HCT116 (cell line): Measurements from ENCODE around the gene KLRF2. TPM values are rescaled to one million over a fixed set of nuclear protein-coding genes. Genes with fewer than 3 reads are reported as not detected.

ENCODE experiments used
- ATAC-seq: fragments of 200-7000 bp; cut with Tn5 transposase; 2 replicates; pipeline ENCODE4 v1.9.1; 2020; ENCODE audit warnings: mild to moderate bottlenecking, moderate library complexity
- BruUV-seq: library from RNA; stranded (reverse); fragments of 400-500 nt; replicated peaks from 2 replicates; lab custom pipeline; 2021; lab: Mats Ljungman, UMichigan
- CTCF ChIA-PET: fragments of 300-600 bp; sonication (Branson Sonifier 250); formaldehyde crosslinking; loops from one replicate; lab custom pipeline; 2021; ENCODE audit warnings: antibody characterized with exemption; lab: Charles Lee
- POLR2A ChIA-PET: fragments of 300-600, 350-600 bp; sonication (Branson Sonifier 250); formaldehyde crosslinking; loops from one replicate; lab custom pipeline; 2021; ENCODE audit warnings: antibody characterized with exemption; lab: Charles Lee
- RAD21 ChIA-PET, 2 experiments: fragments of 300-600 bp; sonication (Branson Sonifier 250); formaldehyde crosslinking; loops; one replicate each; lab custom pipeline; 2023; ENCODE audit warnings: low total read pairs in 2 of 2; ENCODE audit not compliant: uncharacterized antibody in 2 of 2, unreplicated experiment in 2 of 2, low non-redundant PET in 1 of 2; lab: Charles Lee
- DNase-seq: peaks from one replicate; pipeline ENCODE4 v3.0.0-alpha.2; 2010; ENCODE audit warnings: low read depth, low spot score
- H2AFZ ChIP-seq: fragments of 200-600 bp; shearing (Covaris generic), sonication (generic); 2 replicates; pipeline ENCODE4 v1.6.1; 2017; ENCODE audit warnings: low read depth, mixed run types, mixed read lengths, antibody characterized with exemption, low read length; ENCODE audit not compliant: poor library complexity, severe bottlenecking
- H3K27ac ChIP-seq: 2 replicates; pipeline ENCODE4 v1.5.1; 2012; ENCODE audit warnings: low read depth, low read length
- H3K27me3 ChIP-seq: fragments of 200-600 bp; sonication (generic); 2 replicates; pipeline ENCODE4 v1.6.1; 2016; ENCODE audit warnings: mixed run types, low read length, mixed read lengths; ENCODE audit not compliant: insufficient read depth
- H3K36me3 ChIP-seq, 2 experiments: fragments of 200-500 bp in 1 of 2; fragments of 200-600 bp in 1 of 2; sonication (Bioruptor generic) in 1 of 2; sonication (generic) in 1 of 2; 2 replicates each; pipeline versions ENCODE4 v1.5.1 to v1.6.1; 2014 to 2016; ENCODE audit warnings: low read length in 2 of 2, inconsistent platforms in 1 of 2, mixed read lengths in 1 of 2, mixed run types in 1 of 2; ENCODE audit not compliant: insufficient read depth in 2 of 2, control insufficient read depth in 1 of 2
- H3K4me1 ChIP-seq, 2 experiments: fragments of 200-600 bp in 1 of 2; sonication (generic) in 1 of 2; 2 replicates each; pipeline versions ENCODE4 v1.5.1 to v1.6.1; 2012 to 2017; ENCODE audit warnings: low read length in 2 of 2, inconsistent platforms in 1 of 2, mild to moderate bottlenecking in 1 of 2, mixed read lengths in 1 of 2, mixed run types in 1 of 2, moderate library complexity in 1 of 2; ENCODE audit not compliant: insufficient read depth in 2 of 2, control insufficient read depth in 1 of 2
- H3K4me2 ChIP-seq: fragments of 200-600 bp; sonication (generic); 2 replicates; pipeline ENCODE4 v1.6.1; 2017; ENCODE audit warnings: mixed run types, low read length, mixed read lengths
- H3K4me3 ChIP-seq, 2 experiments: fragments of 200-600 bp in 1 of 2; sonication (generic) in 1 of 2; replicated peaks in 1 of 2; 2 replicates each; pipeline ENCODE4 v1.5.1; 2011 to 2016; ENCODE audit warnings: low read length in 2 of 2, control low read depth in 1 of 2, low read depth in 1 of 2, mild to moderate bottlenecking in 1 of 2, mixed read lengths in 1 of 2, mixed run types in 1 of 2
- H3K79me2 ChIP-seq: fragments of 200-600 bp; sonication (generic); 2 replicates; pipeline ENCODE4 v1.6.1; 2017; ENCODE audit warnings: mild to moderate bottlenecking, mixed run types, low read length, moderate library complexity, mixed read lengths; ENCODE audit not compliant: insufficient read depth
- H3K9ac ChIP-seq: fragments of 200-600 bp; sonication (generic); 2 replicates; pipeline ENCODE4 v1.6.1; 2016; ENCODE audit warnings: low read length, mixed read lengths
- H3K9me2 ChIP-seq: fragments of 200-600 bp; sonication (generic), shearing (Covaris generic); 2 replicates; pipeline ENCODE4 v1.6.1; 2017; ENCODE audit warnings: mixed run types, mild to moderate bottlenecking, moderate library complexity; ENCODE audit not compliant: insufficient read depth
- H3K9me3 ChIP-seq, 2 experiments: fragments of 200-500 bp in 1 of 2; fragments of 200-600 bp in 1 of 2; sonication (Bioruptor generic) in 1 of 2; sonication (generic) in 1 of 2; 2 replicates each; pipeline ENCODE4 v1.6.1; 2014 to 2017; ENCODE audit warnings: low read length in 2 of 2, mixed read lengths in 2 of 2, inconsistent platforms in 1 of 2, low read depth in 1 of 2, mild to moderate bottlenecking in 1 of 2, mixed run types in 1 of 2, moderate library complexity in 1 of 2; ENCODE audit not compliant: control insufficient read depth in 1 of 2, insufficient read depth in 1 of 2
- H4K20me1 ChIP-seq: fragments of 200-600 bp; sonication (generic), shearing (Covaris generic); 2 replicates; pipeline ENCODE4 v1.6.1; 2017; ENCODE audit warnings: mixed run types, mild to moderate bottlenecking, moderate library complexity; ENCODE audit not compliant: insufficient read depth
- CEBPB ChIP-seq: IDR thresholded peaks from 2 replicates; pipeline ENCODE4 v1.6.1; 2012; ENCODE audit warnings: low read depth
- EZH2 ChIP-seq: fragments of 200-600 bp; sonication (generic); IDR thresholded peaks from 2 replicates; pipeline ENCODE4 v1.6.1; 2017; ENCODE audit warnings: antibody characterized with exemption, mixed run types
- EZH2phosphoT487 ChIP-seq: fragments of 200-600 bp; IDR thresholded peaks from 2 replicates; pipeline ENCODE4 v1.6.1; 2018; ENCODE audit warnings: antibody characterized with exemption, borderline replicate concordance
- FOSL1 ChIP-seq: IDR thresholded peaks from 2 replicates; pipeline ENCODE4 v1.6.1; 2012; ENCODE audit warnings: low read depth
- JUND ChIP-seq: IDR thresholded peaks from 2 replicates; pipeline ENCODE4 v1.6.1; 2012
- POLR2A ChIP-seq: IDR thresholded peaks from 2 replicates; pipeline ENCODE4 v1.7.0; 2011; ENCODE audit warnings: borderline replicate concordance; ENCODE audit not compliant: insufficient read depth, insufficient read length; ENCODE audit errors: extremely low read depth
- POLR2AphosphoS5 ChIP-seq: IDR thresholded peaks from 2 replicates; pipeline ENCODE4 v1.6.1; 2011; ENCODE audit warnings: mild to moderate bottlenecking, low read depth, low read length, moderate library complexity
- RAD21 ChIP-seq: IDR thresholded peaks from 2 replicates; pipeline ENCODE4 v1.6.1; 2012; ENCODE audit warnings: low read depth, mild to moderate bottlenecking
- SRF ChIP-seq: IDR thresholded peaks from 2 replicates; pipeline ENCODE4 v1.6.1; 2012; ENCODE audit warnings: low read depth
- TCF7L2 ChIP-seq: IDR thresholded peaks from 2 replicates; pipeline ENCODE4 v1.7.0; 2011; ENCODE audit warnings: borderline replicate concordance, inconsistent platforms; ENCODE audit not compliant: insufficient read depth, insufficient read length; ENCODE audit errors: extremely low read depth
- YY1 ChIP-seq: IDR thresholded peaks from 2 replicates; pipeline ENCODE4 v1.6.1; 2011; ENCODE audit warnings: low read length, low read depth, moderate library complexity, mild to moderate bottlenecking; ENCODE audit not compliant: insufficient replicate concordance; ENCODE audit errors: extremely low read depth
- ZNF274 ChIP-seq: fragments of 200-500 bp; sonication (Bioruptor generic); IDR thresholded peaks from 2 replicates; pipeline ENCODE4 v1.6.1; 2014; ENCODE audit warnings: mild to moderate bottlenecking, low read depth, low read length, inconsistent platforms
- intact Hi-C: fragments of 100-400 bp; cut with micrococcal nuclease; formaldehyde crosslinking; loops from 2 replicates; pipeline ENCODE4 v1.10.0; 2022
- total RNA-seq: library from RNA; stranded (reverse); gene quantifications from one replicate; pipeline ENCODE4 v1.2.1, GENCODE V29; 2021; ENCODE audit not compliant: unreplicated experiment
- TF ChIP-seq, protein P1 (sequence below): IDR thresholded peaks from 2 replicates; pipeline ENCODE4 v1.6.1; 2012; ENCODE audit warnings: low read depth
- TF ChIP-seq, protein P2 (sequence below): IDR thresholded peaks from 2 replicates; pipeline ENCODE4 v1.6.1; 2011; ENCODE audit warnings: mild to moderate bottlenecking, low read length, moderate library complexity; ENCODE audit not compliant: insufficient replicate concordance; ENCODE audit errors: extremely low read depth
- TF ChIP-seq, protein P3 (sequence below): IDR thresholded peaks from 2 replicates; pipeline ENCODE4 v1.6.1; 2012

The KLRF2 gene
- total RNA-seq, 1 experiment from 2014 or later: not detected

DNA sequence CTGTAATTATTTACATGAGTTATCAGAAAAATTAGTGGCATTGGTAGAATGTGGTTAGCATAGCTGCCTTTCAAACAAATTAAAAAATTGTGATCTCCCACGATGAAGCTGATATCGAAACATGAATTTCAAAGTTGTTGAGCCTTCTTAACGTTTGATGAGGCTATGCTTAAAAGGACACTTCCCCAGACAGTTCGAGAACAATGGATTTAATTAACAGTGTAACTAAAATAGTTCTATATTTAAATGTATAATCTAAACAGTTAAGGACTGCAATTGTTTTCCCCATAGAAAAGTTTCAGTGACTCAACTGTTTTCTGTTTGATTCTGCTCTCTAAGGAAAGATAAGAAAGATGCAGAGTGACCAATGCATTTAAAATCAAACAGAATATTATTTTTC, 13.8 kb upstream of the KLRF2 start:
- Histone ChIP-seq H4K20me1 (no peaks in the 10 kb centered on the region; the same call in 1 of the 2 replicates), H3K9me2 (no peaks in the 10 kb centered on the region), H3K4me3 (no peak overlapping the region), H3K36me3 (no peaks in the 10 kb centered on the region), H2AFZ (no peak overlapping the region), H3K4me1 (no peaks in the 10 kb centered on the region), H3K27ac (no peak overlapping the region), H3K4me2 (no peak overlapping the region), H3K9me3 (no peaks in the 10 kb centered on the region), H3K79me2 (no peaks in the 10 kb centered on the region), H3K9ac (no peak overlapping the region), H3K27me3 (peaks cover 47% of the 10 kb centered on the region)
- ChIA-PET CTCF (interaction anchor here (0.6 kb wide), 1 partner anchor 1210 kb away, joined by 3 read pairs; no protein-coding TSS in a partner anchor), POLR2A (no interaction called here), RAD21 (no interaction called here)
- TF ChIP-seq, protein P1, sequence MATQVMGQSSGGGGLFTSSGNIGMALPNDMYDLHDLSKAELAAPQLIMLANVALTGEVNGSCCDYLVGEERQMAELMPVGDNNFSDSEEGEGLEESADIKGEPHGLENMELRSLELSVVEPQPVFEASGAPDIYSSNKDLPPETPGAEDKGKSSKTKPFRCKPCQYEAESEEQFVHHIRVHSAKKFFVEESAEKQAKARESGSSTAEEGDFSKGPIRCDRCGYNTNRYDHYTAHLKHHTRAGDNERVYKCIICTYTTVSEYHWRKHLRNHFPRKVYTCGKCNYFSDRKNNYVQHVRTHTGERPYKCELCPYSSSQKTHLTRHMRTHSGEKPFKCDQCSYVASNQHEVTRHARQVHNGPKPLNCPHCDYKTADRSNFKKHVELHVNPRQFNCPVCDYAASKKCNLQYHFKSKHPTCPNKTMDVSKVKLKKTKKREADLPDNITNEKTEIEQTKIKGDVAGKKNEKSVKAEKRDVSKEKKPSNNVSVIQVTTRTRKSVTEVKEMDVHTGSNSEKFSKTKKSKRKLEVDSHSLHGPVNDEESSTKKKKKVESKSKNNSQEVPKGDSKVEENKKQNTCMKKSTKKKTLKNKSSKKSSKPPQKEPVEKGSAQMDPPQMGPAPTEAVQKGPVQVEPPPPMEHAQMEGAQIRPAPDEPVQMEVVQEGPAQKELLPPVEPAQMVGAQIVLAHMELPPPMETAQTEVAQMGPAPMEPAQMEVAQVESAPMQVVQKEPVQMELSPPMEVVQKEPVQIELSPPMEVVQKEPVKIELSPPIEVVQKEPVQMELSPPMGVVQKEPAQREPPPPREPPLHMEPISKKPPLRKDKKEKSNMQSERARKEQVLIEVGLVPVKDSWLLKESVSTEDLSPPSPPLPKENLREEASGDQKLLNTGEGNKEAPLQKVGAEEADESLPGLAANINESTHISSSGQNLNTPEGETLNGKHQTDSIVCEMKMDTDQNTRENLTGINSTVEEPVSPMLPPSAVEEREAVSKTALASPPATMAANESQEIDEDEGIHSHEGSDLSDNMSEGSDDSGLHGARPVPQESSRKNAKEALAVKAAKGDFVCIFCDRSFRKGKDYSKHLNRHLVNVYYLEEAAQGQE: no peak
- TF ChIP-seq EZH2phosphoT487 (no peak), TCF7L2 (no peak), POLR2A (no peak), ZNF274 (no peak), POLR2AphosphoS5 (no peak), EZH2 (no peak), CEBPB (no peak), RAD21 (no peak), JUND (no peak), SRF (no peak), YY1 (no peak), FOSL1 (no peak)
- TF ChIP-seq, protein P2, sequence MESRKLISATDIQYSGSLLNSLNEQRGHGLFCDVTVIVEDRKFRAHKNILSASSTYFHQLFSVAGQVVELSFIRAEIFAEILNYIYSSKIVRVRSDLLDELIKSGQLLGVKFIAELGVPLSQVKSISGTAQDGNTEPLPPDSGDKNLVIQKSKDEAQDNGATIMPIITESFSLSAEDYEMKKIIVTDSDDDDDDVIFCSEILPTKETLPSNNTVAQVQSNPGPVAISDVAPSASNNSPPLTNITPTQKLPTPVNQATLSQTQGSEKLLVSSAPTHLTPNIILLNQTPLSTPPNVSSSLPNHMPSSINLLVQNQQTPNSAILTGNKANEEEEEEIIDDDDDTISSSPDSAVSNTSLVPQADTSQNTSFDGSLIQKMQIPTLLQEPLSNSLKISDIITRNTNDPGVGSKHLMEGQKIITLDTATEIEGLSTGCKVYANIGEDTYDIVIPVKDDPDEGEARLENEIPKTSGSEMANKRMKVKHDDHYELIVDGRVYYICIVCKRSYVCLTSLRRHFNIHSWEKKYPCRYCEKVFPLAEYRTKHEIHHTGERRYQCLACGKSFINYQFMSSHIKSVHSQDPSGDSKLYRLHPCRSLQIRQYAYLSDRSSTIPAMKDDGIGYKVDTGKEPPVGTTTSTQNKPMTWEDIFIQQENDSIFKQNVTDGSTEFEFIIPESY: no peak
- TF ChIP-seq, protein P3, sequence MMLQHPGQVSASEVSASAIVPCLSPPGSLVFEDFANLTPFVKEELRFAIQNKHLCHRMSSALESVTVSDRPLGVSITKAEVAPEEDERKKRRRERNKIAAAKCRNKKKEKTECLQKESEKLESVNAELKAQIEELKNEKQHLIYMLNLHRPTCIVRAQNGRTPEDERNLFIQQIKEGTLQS: no peak
- no TSS peak for BruUV-seq
- intact Hi-C loops: no loop called here
- no peak for DNase-seq
- no peak for ATAC-seq
